DND-41 (cell line): ENCODE results near the gene RNF34.

Source experiments
- CTCF ChIP-seq: IDR thresholded peaks from 2 replicates; pipeline ENCODE4 v1.5.1; 2012; ENCODE audit warnings: borderline replicate concordance, low read length, moderate library complexity, mild to moderate bottlenecking; ENCODE audit not compliant: poor library complexity, severe bottlenecking; ENCODE audit errors: extremely low read depth
- EZH2 ChIP-seq: IDR thresholded peaks from 3 replicates; pipeline ENCODE4 v1.6.1; 2012; ENCODE audit warnings: borderline replicate concordance, low read depth, mild to moderate bottlenecking, moderate library complexity, low read length, inconsistent platforms; ENCODE audit not compliant: severe bottlenecking

GRCh38 chr12:121453629-121454028 is 53.7 kb downstream of the RNF34 start:
- TF ChIP-seq CTCF (no peak), EZH2 (no peak)
